HL-60 (cell line): Measurements from ENCODE around the gene PEX10.

Experiments
- CTCF ChIP-seq: IDR thresholded peaks from one replicate; pipeline ENCODE4 v1.5.1; 2011; ENCODE audit warnings: low read length, control low read depth, inconsistent platforms; ENCODE audit not compliant: insufficient read depth
- GABPA ChIP-seq: IDR thresholded peaks from 2 replicates; pipeline ENCODE4 v1.6.1; 2012; ENCODE audit warnings: low read depth
- TF ChIP-seq, protein P1 (sequence below): IDR thresholded peaks from 2 replicates; pipeline ENCODE4 v1.6.1; 2012; ENCODE audit warnings: low read depth; ENCODE audit not compliant: insufficient replicate concordance

- TF ChIP-seq CTCF (no peak), GABPA (no peak)
- TF ChIP-seq, protein P1, sequence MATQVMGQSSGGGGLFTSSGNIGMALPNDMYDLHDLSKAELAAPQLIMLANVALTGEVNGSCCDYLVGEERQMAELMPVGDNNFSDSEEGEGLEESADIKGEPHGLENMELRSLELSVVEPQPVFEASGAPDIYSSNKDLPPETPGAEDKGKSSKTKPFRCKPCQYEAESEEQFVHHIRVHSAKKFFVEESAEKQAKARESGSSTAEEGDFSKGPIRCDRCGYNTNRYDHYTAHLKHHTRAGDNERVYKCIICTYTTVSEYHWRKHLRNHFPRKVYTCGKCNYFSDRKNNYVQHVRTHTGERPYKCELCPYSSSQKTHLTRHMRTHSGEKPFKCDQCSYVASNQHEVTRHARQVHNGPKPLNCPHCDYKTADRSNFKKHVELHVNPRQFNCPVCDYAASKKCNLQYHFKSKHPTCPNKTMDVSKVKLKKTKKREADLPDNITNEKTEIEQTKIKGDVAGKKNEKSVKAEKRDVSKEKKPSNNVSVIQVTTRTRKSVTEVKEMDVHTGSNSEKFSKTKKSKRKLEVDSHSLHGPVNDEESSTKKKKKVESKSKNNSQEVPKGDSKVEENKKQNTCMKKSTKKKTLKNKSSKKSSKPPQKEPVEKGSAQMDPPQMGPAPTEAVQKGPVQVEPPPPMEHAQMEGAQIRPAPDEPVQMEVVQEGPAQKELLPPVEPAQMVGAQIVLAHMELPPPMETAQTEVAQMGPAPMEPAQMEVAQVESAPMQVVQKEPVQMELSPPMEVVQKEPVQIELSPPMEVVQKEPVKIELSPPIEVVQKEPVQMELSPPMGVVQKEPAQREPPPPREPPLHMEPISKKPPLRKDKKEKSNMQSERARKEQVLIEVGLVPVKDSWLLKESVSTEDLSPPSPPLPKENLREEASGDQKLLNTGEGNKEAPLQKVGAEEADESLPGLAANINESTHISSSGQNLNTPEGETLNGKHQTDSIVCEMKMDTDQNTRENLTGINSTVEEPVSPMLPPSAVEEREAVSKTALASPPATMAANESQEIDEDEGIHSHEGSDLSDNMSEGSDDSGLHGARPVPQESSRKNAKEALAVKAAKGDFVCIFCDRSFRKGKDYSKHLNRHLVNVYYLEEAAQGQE = no peak
These were observed 39.4 kb upstream of the PEX10 start for GRCh38 chr1:2451741-2452140.
